H9 (cell line): Measurements from ENCODE around the gene PTGER4. TPM values are rescaled to one million over a fixed set of nuclear protein-coding genes. Genes with fewer than 3 reads are reported as not detected.
"Not testable (repeated sequence)": the region's sequence is repeated elsewhere in the genome, so short reads cannot be mapped to it uniquely, and the experiment has no call there.

Experiments
- DNase-seq: peaks from one replicate; pipeline ENCODE4 v3.0.0-alpha.2; 2017
- H2AFZ ChIP-seq: one replicate; pipeline ENCODE4 v1.6.1; 2013; ENCODE audit warnings: mild to moderate bottlenecking, low read length, control low read depth, moderate library complexity
- H2AK5ac ChIP-seq: 2 replicates; pipeline ENCODE4 v1.6.1; 2013; ENCODE audit warnings: low read length, control low read depth, mixed read lengths; ENCODE audit not compliant: insufficient read length
- H2BK120ac ChIP-seq: one replicate; pipeline ENCODE4 v1.6.1; 2013; ENCODE audit warnings: low read depth, mild to moderate bottlenecking, low read length, control low read depth, inconsistent platforms; ENCODE audit not compliant: poor library complexity, severe bottlenecking
- H2BK12ac ChIP-seq: 2 replicates; pipeline ENCODE4 v1.6.1; 2013; ENCODE audit warnings: low read length, control low read depth, mixed read lengths, low read depth; ENCODE audit not compliant: insufficient read length
- H2BK15ac ChIP-seq: 2 replicates; pipeline ENCODE4 v1.6.1; 2013; ENCODE audit warnings: low read depth, low read length, control low read depth
- H2BK20ac ChIP-seq: one replicate; pipeline ENCODE4 v1.6.1; 2013; ENCODE audit warnings: low read depth, mild to moderate bottlenecking, low read length, control low read depth, inconsistent platforms; ENCODE audit not compliant: poor library complexity, severe bottlenecking
- H2BK5ac ChIP-seq: 2 replicates; pipeline ENCODE4 v1.6.1; 2013; ENCODE audit warnings: low read length, control low read depth, mixed read lengths; ENCODE audit not compliant: insufficient read length
- H3K14ac ChIP-seq: 2 replicates; pipeline ENCODE4 v1.6.1; 2013; ENCODE audit warnings: low read length, control low read depth; ENCODE audit not compliant: insufficient read depth
- H3K18ac ChIP-seq: 2 replicates; pipeline ENCODE4 v1.6.1; 2013; ENCODE audit warnings: low read depth, mild to moderate bottlenecking, mixed read lengths, low read length, control low read depth; ENCODE audit not compliant: insufficient read length
- H3K23ac ChIP-seq: 2 replicates; pipeline ENCODE4 v1.6.1; 2013; ENCODE audit warnings: low read length, control low read depth, mixed read lengths, low read depth; ENCODE audit not compliant: insufficient read length
- H3K23me2 ChIP-seq: 2 replicates; pipeline ENCODE4 v1.6.1; 2013; ENCODE audit warnings: low read depth, mild to moderate bottlenecking, mixed read lengths, low read length, control low read depth; ENCODE audit not compliant: insufficient read length, poor library complexity, severe bottlenecking
- H3K27ac ChIP-seq: 2 replicates; pipeline ENCODE4 v1.5.1; 2013; ENCODE audit warnings: low read length, control low read depth, mixed read lengths, low read depth; ENCODE audit not compliant: insufficient read length
- H3K27me3 ChIP-seq: 2 replicates; pipeline ENCODE4 v1.6.1; 2013; ENCODE audit warnings: low read length, control low read depth, inconsistent platforms; ENCODE audit not compliant: insufficient read depth
- H3K4ac ChIP-seq: 2 replicates; pipeline ENCODE4 v1.6.1; 2013; ENCODE audit warnings: low read depth, mild to moderate bottlenecking, control low read depth, inconsistent platforms, low read length, moderate library complexity
- H3K4me1 ChIP-seq: 2 replicates; pipeline ENCODE4 v1.6.1; 2013; ENCODE audit warnings: low read length, control low read depth, inconsistent platforms; ENCODE audit not compliant: insufficient read depth
- H3K4me2 ChIP-seq: 2 replicates; pipeline ENCODE4 v1.6.1; 2013; ENCODE audit warnings: low read length, control low read depth, mixed read lengths; ENCODE audit not compliant: insufficient read length, insufficient read depth
- H3K56ac ChIP-seq: 2 replicates; pipeline ENCODE4 v1.6.1; 2013; ENCODE audit warnings: low read depth, mild to moderate bottlenecking, mixed read lengths, low read length, control low read depth; ENCODE audit not compliant: insufficient read length
- H3K79me1 ChIP-seq: 2 replicates; pipeline ENCODE4 v1.6.1; 2013; ENCODE audit warnings: low read depth, mild to moderate bottlenecking, moderate library complexity, low read length, control low read depth, inconsistent platforms; ENCODE audit not compliant: insufficient read depth, poor library complexity, severe bottlenecking
- H3K79me2 ChIP-seq: 2 replicates; pipeline ENCODE4 v1.6.1; 2013; ENCODE audit warnings: low read length, control low read depth, inconsistent platforms; ENCODE audit not compliant: insufficient read depth
- H3K9ac ChIP-seq: 2 replicates; pipeline ENCODE4 v1.6.1; 2013; ENCODE audit warnings: low read length, control low read depth, mixed read lengths; ENCODE audit not compliant: insufficient read length; ENCODE audit errors: extremely low read depth
- H3K9me3 ChIP-seq: one replicate; pipeline ENCODE4 v1.6.1; 2013; ENCODE audit warnings: low read depth, low read length, inconsistent platforms; ENCODE audit not compliant: control insufficient read depth
- H3T11ph ChIP-seq: one replicate; pipeline ENCODE4 v1.6.1; 2013; ENCODE audit warnings: mild to moderate bottlenecking, low read length, control low read depth, inconsistent platforms
- H4K20me1 ChIP-seq: one replicate; pipeline ENCODE4 v1.6.1; 2013; ENCODE audit not compliant: control insufficient read depth, insufficient read length, insufficient read depth
- H4K5ac ChIP-seq: 2 replicates; pipeline ENCODE4 v1.6.1; 2013; ENCODE audit warnings: low read depth, mild to moderate bottlenecking, mixed read lengths, low read length, control low read depth; ENCODE audit not compliant: insufficient read length
- H4K8ac ChIP-seq: replicated peaks from 2 replicates; pipeline ENCODE4 v1.6.1; 2013; ENCODE audit warnings: low read length, control low read depth, mixed read lengths, low read depth; ENCODE audit not compliant: insufficient read length
- H4K91ac ChIP-seq: 2 replicates; pipeline ENCODE4 v1.6.1; 2013; ENCODE audit warnings: low read depth, mild to moderate bottlenecking, moderate library complexity, mixed read lengths, low read length, control low read depth; ENCODE audit not compliant: insufficient read length
- H3K27ac Mint-ChIP-seq, 3 experiments: 2 replicates in 2 of 3; 3 replicates in 1 of 3; pipeline ENCODE4 v1.8.0; 2020 to 2021; ENCODE audit warnings: mixed read lengths in 3 of 3, mild to moderate bottlenecking in 1 of 3, moderate library complexity in 1 of 3
- H3K27me3 Mint-ChIP-seq: 2 replicates; pipeline ENCODE4 v1.8.0; 2021; ENCODE audit warnings: low read depth, mild to moderate bottlenecking, moderate library complexity, mixed read lengths
- H3K36me3 Mint-ChIP-seq, 3 experiments: 2 replicates in 2 of 3; 3 replicates in 1 of 3; pipeline ENCODE4 v1.8.0; 2020 to 2021; ENCODE audit warnings: low read depth in 3 of 3, mixed read lengths in 3 of 3; ENCODE audit not compliant: insufficient read depth in 1 of 3
- H3K4me1 Mint-ChIP-seq, 2 experiments: 2 replicates each; pipeline ENCODE4 v1.8.0; 2020; ENCODE audit warnings: mixed read lengths in 2 of 2
- H3K4me3 Mint-ChIP-seq, 2 experiments: 2 replicates in 1 of 2; 3 replicates in 1 of 2; pipeline ENCODE4 v1.8.0; 2020 to 2021; ENCODE audit warnings: mild to moderate bottlenecking in 2 of 2, mixed read lengths in 2 of 2, moderate library complexity in 1 of 2
- H3K9me3 Mint-ChIP-seq, 2 experiments: 2 replicates in 1 of 2; 3 replicates in 1 of 2; pipeline ENCODE4 v1.8.0; 2020; ENCODE audit warnings: mild to moderate bottlenecking in 2 of 2, mixed read lengths in 2 of 2, moderate library complexity in 1 of 2
- CTCF ChIP-seq: fragments of 200-600 bp; sonication (generic); conservative IDR thresholded peaks from 3 replicates; pipeline ENCODE4 v1.8.0; 2021; ENCODE audit warnings: antibody characterized with exemption, mild to moderate bottlenecking
- WGBS: extraction: QIAGEN DNeasy Blood & Tissue Kit; methylation state at CpG from one replicate; pipeline ENCODE4 v1.1.7; 2013; ENCODE audit warnings: missing lambda C conversion rate, low lambda C conversion rate, mixed read lengths; ENCODE audit not compliant: insufficient read length; ENCODE audit errors: extremely low coverage; 5-methylcytosine and 5-hydroxymethylcytosine counted together
- total RNA-seq: library from RNA; stranded (reverse); gene quantifications from 2 replicates; pipeline ENCODE4 v1.2.1, GENCODE V29; 2021

Gene PTGER4
- total RNA-seq, 1 experiment from 2014 or later: 0.35 TPM

DNA sequence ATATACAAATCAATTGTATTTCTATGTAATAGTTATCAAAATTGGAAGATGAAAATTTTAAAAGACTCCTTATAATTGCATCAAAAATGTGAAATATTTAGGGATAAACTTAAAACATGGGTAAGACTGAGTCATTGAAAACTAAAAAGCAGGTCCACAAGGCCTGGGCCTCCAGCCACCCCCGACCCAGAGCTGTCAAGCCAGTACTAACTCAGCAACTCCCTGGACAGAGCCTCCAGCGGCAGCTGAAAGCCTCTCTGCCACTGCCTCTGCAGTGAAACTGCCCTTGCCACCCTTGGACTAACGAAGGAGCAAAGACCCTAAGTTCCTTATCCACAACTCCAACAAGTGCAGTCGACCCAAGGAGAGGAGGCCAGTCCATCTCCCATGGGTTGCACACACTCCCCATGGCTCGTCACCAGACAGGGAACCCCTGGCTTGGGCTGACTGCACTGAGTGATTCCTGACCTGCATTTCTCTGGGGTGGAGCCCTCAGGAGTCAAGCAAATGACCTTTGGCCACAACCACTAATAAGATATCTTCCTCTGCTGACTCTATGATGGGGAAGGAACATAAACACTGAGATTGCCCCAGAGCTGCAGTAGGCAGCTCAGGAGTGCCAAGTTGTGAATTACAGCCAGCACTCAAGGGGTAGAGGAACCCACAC is 20.5 kb downstream of the PTGER4 start:
- Histone ChIP-seq H3K23me2 (no peaks in the 10 kb centered on the region), H3K18ac (no peak overlapping the region), H3K4me2 (no peak overlapping the region), H3K14ac (no peak overlapping the region; the same call in 1 of the 2 replicates), H2BK15ac (no peak overlapping the region), H2AFZ (no peak overlapping the region), H4K8ac (no peak overlapping the region), H3K79me2 (no peaks in the 10 kb centered on the region), H4K91ac (no peak overlapping the region), H3K9ac (no peak overlapping the region), H2BK5ac (no peak overlapping the region), H3K27me3 (no peaks in the 10 kb centered on the region), H4K5ac (no peak overlapping the region), H3K79me1 (no peaks in the 10 kb centered on the region), H2BK120ac (no peak overlapping the region), H2BK20ac (no peak overlapping the region), H3K9me3 (no peaks in the 10 kb centered on the region), H2AK5ac (no peak overlapping the region), H3K27ac (no peak overlapping the region), H3K23ac (no peak overlapping the region), H3K4me1 (no peaks in the 10 kb centered on the region), H3K56ac (no peak overlapping the region), H3K4ac (no peak overlapping the region), H4K20me1 (no peaks in the 10 kb centered on the region), H2BK12ac (no peak overlapping the region), H3T11ph (no peak overlapping the region)
- H3K4me3 Mint-ChIP-seq: no peak overlapping the region
- DNase-seq: no peak
- H3K27ac Mint-ChIP-seq: no peak overlapping the region
- H3K27me3 Mint-ChIP-seq: no peaks in the 10 kb centered on the region
- peaks cover 17% of the 10 kb centered on the region in 2 experiments for H3K9me3 Mint-ChIP-seq
- WGBS: no CpG with 5 or more reads among the region's 5 CpGs
- no peaks in the 10 kb centered on the region for H3K4me1 Mint-ChIP-seq
- H3K36me3 Mint-ChIP-seq: peaks cover 6 to 9% (median 7%) of the 10 kb centered on the region in 3 experiments; a peak in 5 of 7 replicates
- no peak for TF ChIP-seq CTCF

DNA sequence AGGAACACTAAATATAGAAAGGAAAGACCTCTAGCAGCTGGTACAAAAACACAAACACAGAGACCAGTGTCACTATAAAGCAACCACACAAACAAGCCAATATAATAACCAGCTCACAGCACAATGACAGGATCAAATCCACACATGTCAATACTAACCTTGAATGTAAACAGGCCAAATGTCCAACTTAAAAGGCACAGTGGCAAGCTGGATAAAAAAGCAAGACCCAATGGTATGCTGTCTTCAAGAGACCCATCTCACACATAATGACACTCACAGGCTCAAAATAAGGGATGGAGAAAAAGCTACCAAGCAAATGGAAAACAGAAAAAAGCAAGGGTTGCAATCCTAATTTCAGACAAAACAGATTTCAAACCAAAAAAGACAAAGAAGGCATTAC is 22.3 kb downstream of the PTGER4 start:
- H3K79me2 ChIP-seq, DNase-seq, H2BK5ac ChIP-seq, H3K14ac ChIP-seq, H3K23ac ChIP-seq, H3K4me1 ChIP-seq, H3K4me3 Mint-ChIP-seq, H2BK120ac ChIP-seq, H3K27ac Mint-ChIP-seq, H4K91ac ChIP-seq, H3T11ph ChIP-seq, H4K8ac ChIP-seq, H3K4ac ChIP-seq, H2BK20ac ChIP-seq, H3K27me3 Mint-ChIP-seq, H4K5ac ChIP-seq, H3K27me3 ChIP-seq, H3K36me3 Mint-ChIP-seq, H3K9ac ChIP-seq, H3K23me2 ChIP-seq, H3K9me3 ChIP-seq, H2AK5ac ChIP-seq, H2BK12ac ChIP-seq, H3K27ac ChIP-seq, H3K79me1 ChIP-seq, H3K4me2 ChIP-seq, H3K4me1 Mint-ChIP-seq, H3K18ac ChIP-seq, H2BK15ac ChIP-seq, H3K56ac ChIP-seq, H4K20me1 ChIP-seq, H2AFZ ChIP-seq: not testable (repeated sequence)
- H3K9me3 Mint-ChIP-seq: peaks cover 17 to 19% of the 10 kb centered on the region in 2 experiments
